Fibroblast of villous mesenchyme (primary cell): ENCODE measurements around the gene SH3TC1. TPM values are rescaled to one million over a fixed set of nuclear protein-coding genes. Genes with fewer than 3 reads are reported as not detected.

Source experiments
- DNase-seq: peaks from one replicate; pipeline ENCODE4 v3.0.0-alpha.2; 2010; ENCODE audit warnings: low read depth
- H3K4me3 ChIP-seq: 2 replicates; pipeline ENCODE4 v1.5.1; 2011; ENCODE audit warnings: low read depth, mild to moderate bottlenecking, low read length
- CTCF ChIP-seq: IDR thresholded peaks from 2 replicates; pipeline ENCODE4 v1.5.1; 2012; ENCODE audit warnings: low read depth, mild to moderate bottlenecking, low read length; ENCODE audit not compliant: insufficient read depth
- total RNA-seq: library from RNA; depleted of rRNA; stranded (reverse); fragments of >200 nt; gene quantifications from 2 replicates; pipeline ENCODE4 v1.2.3, GENCODE V29; 2012

The SH3TC1 gene
- total RNA-seq, 1 donor: 3.9 TPM

GRCh38 chr4:8280158-8280875, 81.2 kb downstream of the SH3TC1 start:
- H3K4me3 ChIP-seq: no peak overlapping the region
- no peak for TF ChIP-seq CTCF
- DNase-seq: no peak

DNA sequence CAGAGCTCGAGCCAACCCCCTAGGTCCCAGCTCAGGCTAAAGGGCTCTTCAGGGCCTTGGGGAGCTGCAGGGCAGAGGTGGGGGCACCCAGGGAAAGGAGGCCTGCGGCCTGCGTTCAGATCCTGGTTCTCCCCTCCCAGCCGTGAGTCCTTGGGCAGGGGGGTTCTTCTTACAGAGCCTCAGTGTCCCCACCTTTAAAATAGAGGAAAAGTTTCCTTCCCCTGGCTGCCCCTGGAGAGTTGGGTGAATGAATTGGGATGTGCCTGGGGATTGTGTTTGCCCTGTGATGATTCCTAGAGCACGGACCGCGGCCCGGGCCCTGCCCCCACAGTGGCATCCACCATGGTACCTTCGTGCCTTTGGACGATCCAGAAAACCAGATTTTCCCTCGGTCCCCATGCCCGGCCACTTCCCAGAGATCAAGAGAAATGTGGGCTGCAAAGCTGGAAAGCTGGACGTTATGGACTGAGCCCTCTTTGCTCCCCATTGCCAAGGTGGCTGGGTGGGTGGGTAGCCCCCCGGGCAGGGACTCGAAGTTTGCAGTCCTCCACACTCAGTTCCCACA, 81.9 kb downstream of the SH3TC1 start:
- no peak overlapping the region for H3K4me3 ChIP-seq
- no peak for DNase-seq
- no peak for TF ChIP-seq CTCF

DNA sequence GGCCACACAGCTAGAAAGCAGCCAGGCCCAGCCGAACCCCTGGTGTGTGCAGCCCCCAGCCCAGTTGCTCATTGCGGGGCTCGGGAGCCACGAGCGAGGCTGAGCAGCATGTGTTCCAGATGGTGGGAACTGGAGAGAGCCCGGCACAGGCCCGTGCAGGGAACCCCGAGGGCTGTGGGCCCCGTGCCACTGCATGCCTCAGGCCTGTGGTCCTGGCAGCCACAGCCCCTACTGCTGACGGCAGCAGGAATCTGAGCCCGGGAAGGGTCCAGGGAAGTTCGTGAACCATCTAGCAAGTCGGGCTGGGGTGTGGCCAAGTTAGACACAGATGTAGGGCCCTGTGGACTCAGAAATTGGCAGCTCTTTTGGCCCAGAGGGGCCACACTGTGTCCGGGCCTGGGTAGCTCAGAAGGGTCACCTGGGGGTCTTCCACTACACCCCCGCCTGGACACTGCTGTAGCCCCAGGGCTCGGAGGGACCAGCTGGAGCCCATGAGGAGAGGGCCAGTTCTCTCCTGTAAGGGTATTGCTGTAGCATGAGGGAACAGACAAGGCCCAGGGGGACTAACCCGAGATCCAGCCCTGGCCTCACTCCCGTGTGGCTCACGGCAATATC, 82.5 kb downstream of the SH3TC1 start:
- H3K4me3 ChIP-seq: no peak overlapping the region
- DNase-seq: peak; percentile 75
- TF ChIP-seq CTCF: no peak

- no peak for DNase-seq
Observed at GRCh38 chr4:8282134-8282641, 83.1 kb downstream of the SH3TC1 start.

DNA sequence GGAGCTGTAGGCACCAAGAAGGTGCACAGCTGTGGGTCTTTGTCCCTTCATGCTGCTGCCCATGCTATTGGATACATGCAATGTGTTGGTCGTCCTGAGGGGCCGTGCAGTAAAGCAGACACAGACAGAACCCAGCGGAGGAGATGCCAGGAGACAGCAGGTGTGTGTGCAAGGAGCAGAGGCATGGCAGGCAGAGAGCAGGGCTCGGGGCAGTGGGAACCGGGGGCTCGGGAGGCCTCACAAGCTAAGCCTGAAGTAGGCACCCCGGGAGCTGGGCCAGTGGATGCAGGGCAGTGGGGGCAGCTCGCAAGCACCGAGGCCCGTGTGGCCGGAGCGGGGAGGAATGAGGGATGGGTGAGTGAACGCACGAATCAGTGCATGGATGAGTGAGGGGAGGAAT, 83.7 kb downstream of the SH3TC1 start:
- no peak overlapping the region for H3K4me3 ChIP-seq

More at GRCh38 chr4:8282134-8282641, 83.1 kb downstream of the SH3TC1 start:
- H3K4me3 ChIP-seq: no peak overlapping the region
- no peak for TF ChIP-seq CTCF

DNA sequence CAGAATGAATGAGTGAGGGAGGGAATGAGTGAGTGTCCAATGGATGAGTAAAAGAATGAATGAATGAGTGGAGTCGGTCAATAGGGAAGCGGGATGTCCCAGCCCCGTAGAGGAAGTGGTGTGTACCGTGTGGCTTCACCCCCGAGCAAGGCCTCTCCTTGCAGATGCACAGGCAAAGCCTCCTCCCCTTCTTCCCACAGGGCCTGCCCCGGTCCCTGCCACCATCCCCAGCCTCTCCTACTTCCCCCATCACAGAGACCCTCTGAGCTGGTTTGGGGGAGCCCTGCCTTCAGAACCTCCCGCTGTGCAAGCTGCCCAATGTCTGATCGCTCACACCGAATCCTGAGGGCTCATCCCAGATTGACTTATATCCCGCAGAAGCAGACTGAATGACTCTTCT, 84.1 kb downstream of the SH3TC1 start:
- no peak for TF ChIP-seq CTCF
- no peak for DNase-seq

More for the DNA sequence above, 83.7 kb downstream of the SH3TC1 start:
- TF ChIP-seq CTCF: no peak
- no peak for DNase-seq

More for the DNA sequence above, 84.1 kb downstream of the SH3TC1 start:
- H3K4me3 ChIP-seq: no peak overlapping the region
